ENCODE measurements around the gene APBB1.

Gene APBB1

GRCh38 chr11:6351782-6352382 is 67.0 kb downstream of the APBB1 start:
- no peak for DNase-seq (ENCODE audit: low read depth in 2 of 2, low spot score in 1 of 2)

DNA sequence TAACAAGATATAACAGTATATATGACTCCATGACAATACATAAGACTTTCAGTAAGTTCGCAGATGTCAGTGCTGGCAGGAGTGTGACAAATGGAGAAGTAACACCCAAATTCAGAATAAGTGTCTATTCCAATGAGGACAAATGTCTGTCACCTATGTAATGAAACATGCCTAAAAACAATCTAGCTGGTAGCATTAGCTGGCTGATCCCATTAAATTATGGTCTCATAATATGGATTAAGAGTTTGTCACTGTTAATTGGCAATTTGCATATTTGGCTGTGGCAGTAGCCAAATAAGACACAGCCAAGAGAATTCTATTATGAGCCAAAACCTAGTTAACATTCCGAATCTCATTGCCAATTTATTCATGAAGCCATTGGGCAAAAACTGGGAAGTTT is 68.4 kb downstream of the APBB1 start:
- DNase-seq (ENCODE audit: low read depth in 2 of 2, low spot score in 1 of 2) = no peak

GRCh38 chr11:6350043-6350442 is 68.9 kb downstream of the APBB1 start:
- no peak for DNase-seq (ENCODE audit: low read depth in 2 of 2, low spot score in 1 of 2)

DNA sequence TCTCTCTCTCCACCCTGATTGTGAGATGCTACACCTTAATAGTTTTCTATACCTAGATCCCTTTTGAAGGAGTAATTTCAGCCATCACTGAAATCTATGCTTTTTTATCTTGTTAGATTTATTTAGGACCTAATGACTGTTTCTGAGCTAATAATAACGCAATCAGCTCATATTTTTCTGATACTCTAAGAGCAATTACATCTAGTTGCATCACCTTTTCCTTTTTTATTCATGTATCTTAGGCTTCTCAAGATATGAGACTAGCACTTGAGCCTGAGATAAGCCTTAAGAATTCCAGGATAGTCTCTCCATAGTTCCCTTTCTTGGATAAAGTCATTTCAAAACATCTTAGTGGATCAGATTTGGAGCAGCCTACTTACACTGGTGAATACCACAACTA is 73.5 kb downstream of the APBB1 start:
- DNase-seq (ENCODE audit: low read depth in 2 of 2, low spot score in 1 of 2) = no peak
